ENCODE results near the gene CREB3L1. TPM values are rescaled to one million over a fixed set of nuclear protein-coding genes. Genes with fewer than 3 reads are reported as not detected.

Gene CREB3L1
- total RNA-seq, 1 donor from 2014 or later, result 40.9 TPM

DNA sequence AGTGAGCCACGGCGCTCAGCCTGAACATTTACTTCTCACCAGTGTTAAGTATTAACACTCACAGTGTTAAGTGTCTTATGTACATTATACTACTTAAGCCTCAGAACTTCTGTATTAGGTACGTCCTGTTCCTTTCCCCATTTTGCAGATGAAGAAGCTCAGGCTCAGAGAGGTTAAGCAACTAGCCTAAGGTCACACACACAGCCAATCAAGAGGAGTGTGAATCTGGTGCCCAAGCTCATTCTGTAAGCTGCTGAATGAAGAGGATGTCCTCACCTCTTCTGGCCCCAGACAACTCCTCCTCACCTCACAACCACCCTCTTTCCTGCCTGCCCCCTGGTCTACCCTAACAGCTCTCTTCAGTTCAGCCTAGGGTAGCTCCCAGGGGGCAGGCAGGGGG is 29.9 kb downstream of the CREB3L1 start:
- H3K36me3 ChIP-seq, result peaks cover 3% of the 10 kb centered on the region
- intact Hi-C loops (cut with micrococcal nuclease), result no loop called here
- TF ChIP-seq, protein P1, sequence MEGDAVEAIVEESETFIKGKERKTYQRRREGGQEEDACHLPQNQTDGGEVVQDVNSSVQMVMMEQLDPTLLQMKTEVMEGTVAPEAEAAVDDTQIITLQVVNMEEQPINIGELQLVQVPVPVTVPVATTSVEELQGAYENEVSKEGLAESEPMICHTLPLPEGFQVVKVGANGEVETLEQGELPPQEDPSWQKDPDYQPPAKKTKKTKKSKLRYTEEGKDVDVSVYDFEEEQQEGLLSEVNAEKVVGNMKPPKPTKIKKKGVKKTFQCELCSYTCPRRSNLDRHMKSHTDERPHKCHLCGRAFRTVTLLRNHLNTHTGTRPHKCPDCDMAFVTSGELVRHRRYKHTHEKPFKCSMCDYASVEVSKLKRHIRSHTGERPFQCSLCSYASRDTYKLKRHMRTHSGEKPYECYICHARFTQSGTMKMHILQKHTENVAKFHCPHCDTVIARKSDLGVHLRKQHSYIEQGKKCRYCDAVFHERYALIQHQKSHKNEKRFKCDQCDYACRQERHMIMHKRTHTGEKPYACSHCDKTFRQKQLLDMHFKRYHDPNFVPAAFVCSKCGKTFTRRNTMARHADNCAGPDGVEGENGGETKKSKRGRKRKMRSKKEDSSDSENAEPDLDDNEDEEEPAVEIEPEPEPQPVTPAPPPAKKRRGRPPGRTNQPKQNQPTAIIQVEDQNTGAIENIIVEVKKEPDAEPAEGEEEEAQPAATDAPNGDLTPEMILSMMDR (IDR thresholded peaks at IDR 0.05; ENCODE audit: borderline replicate concordance), result no peak

DNA sequence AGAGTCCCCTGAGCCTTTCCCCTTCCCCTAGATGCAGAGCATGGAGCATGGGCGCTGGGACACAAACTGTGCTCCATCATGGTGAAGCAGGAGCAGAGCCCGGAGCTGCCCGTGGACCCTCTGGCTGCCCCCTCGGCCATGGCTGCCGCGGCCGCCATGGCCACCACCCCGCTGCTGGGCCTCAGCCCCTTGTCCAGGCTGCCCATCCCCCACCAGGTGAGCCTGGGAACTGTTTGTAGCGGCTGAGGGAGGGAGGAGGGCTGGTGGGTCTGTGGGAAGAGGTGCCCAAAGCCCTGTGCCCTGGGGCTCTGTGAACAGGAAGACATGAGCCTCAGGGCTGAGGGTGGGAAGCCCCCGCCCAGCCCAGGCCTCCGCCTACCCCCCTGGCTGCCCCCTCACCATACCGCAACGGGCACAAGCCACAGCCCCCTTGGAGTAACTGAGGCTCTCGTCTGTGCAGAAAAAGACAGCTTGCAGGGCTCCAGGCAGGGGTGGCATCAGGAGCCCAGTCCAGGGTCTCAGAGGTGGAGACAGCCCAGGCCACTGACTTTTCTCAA is 30.4 kb downstream of the CREB3L1 start:
- TF ChIP-seq, protein P1 (IDR thresholded peaks at IDR 0.05; ENCODE audit: borderline replicate concordance), result no peak
- no peak overlapping the region for H3K4me3 ChIP-seq
- H3K4me1 ChIP-seq, result peaks cover 4% of the 10 kb centered on the region
- intact Hi-C loops (cut with micrococcal nuclease), result no loop called here
- no peaks in the 10 kb centered on the region for H3K9me3 ChIP-seq (replicated peaks)
- peaks cover 1% of the 10 kb centered on the region for H3K36me3 ChIP-seq
- H3K27me3 ChIP-seq (ENCODE audit: low read depth), result no peaks in the 10 kb centered on the region
- no peak for DNase-seq
- H3K27ac ChIP-seq (replicated peaks), result no peak overlapping the region

More for the DNA sequence above, 29.9 kb downstream of the CREB3L1 start:
- DNase-seq, result no peak
- Histone ChIP-seq H3K27ac (replicated peaks) (no peak overlapping the region), H3K4me3 (no peak overlapping the region), H3K27me3 (ENCODE audit: low read depth) (no peaks in the 10 kb centered on the region), H3K9me3 (replicated peaks) (no peaks in the 10 kb centered on the region), H3K4me1 (peaks cover 4% of the 10 kb centered on the region)

DNA sequence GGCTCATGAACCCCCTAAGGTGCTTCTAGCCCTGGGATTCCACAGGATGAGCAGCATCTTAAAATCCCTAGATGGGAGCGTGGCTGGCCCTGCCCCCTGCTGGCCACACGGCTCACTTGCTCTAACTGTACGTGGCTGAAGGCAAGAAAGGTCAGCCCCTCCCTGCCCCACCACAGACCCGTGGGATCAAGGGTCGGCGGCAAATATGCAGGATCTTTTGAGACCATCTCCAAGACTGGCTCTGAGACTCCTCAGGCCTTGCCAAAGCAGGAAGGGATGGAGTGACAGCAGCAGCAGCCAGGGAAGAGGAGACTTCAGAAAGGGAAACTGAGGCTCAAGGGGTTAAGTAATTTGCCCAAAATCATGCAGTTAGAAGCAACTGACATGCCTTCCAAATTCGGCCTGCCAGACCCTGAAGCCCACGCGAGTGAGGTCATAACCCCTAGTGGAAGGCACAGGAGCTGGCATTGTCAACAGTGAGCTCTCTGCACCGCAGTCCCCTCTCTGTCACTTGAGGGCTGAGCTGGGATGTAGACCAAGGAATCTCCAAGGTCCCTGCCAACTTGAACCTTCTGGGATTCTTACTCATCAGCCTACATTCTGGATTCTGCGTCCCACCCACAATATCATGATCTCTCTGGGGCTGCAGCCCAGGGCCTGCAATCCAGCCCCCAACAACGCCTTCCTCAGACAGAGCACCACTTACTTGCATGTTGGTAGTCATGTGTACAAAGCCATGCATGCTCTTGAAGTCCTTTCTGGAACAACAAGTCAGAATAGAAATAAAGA is 31.4 kb downstream of the CREB3L1 start:
- no peak overlapping the region for H3K4me3 ChIP-seq

DNA sequence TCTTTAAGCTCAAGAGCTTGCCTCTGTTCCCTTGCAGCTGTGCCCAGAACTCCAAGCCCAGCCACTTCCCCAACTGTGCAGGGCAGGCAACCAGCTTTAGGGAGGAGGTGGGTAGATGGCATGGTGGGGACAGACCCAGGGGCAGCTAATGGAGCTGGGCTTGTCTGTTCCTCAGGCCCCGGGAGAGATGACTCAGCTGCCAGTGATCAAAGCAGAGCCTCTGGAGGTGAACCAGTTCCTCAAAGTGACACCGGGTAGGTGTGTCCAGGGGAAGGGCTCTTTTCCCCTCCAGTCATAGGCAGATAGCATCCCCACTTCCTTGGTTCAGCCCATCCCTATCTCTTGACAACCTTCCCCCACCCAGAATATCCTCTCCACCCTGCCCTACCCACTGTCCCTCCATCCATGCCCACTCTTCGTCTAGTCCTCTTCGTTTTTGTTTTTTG is 32.4 kb downstream of the CREB3L1 start:
- Histone ChIP-seq H3K27ac (replicated peaks) (no peak overlapping the region), H3K36me3 (no peaks in the 10 kb centered on the region), H3K4me1 (peaks cover 5% of the 10 kb centered on the region), H3K4me3 (no peak overlapping the region), H3K27me3 (ENCODE audit: low read depth) (no peaks in the 10 kb centered on the region), H3K9me3 (replicated peaks) (no peaks in the 10 kb centered on the region)
- intact Hi-C loops (cut with micrococcal nuclease), result no loop called here
- TF ChIP-seq, protein P1 (IDR thresholded peaks at IDR 0.05; ENCODE audit: borderline replicate concordance), result no peak
- no peak for DNase-seq

More for the DNA sequence above, 31.4 kb downstream of the CREB3L1 start:
- no peaks in the 10 kb centered on the region for H3K36me3 ChIP-seq
- intact Hi-C loops (cut with micrococcal nuclease), result no loop called here
- H3K4me1 ChIP-seq, result peaks cover 4% of the 10 kb centered on the region
- TF ChIP-seq, protein P1 (IDR thresholded peaks at IDR 0.05; ENCODE audit: borderline replicate concordance), result peak; percentile 91
- no peaks in the 10 kb centered on the region for H3K27me3 ChIP-seq (ENCODE audit: low read depth)
- H3K27ac ChIP-seq (replicated peaks), result no peak overlapping the region
- peak; percentile 81 for DNase-seq
- H3K9me3 ChIP-seq (replicated peaks), result no peaks in the 10 kb centered on the region

DNA sequence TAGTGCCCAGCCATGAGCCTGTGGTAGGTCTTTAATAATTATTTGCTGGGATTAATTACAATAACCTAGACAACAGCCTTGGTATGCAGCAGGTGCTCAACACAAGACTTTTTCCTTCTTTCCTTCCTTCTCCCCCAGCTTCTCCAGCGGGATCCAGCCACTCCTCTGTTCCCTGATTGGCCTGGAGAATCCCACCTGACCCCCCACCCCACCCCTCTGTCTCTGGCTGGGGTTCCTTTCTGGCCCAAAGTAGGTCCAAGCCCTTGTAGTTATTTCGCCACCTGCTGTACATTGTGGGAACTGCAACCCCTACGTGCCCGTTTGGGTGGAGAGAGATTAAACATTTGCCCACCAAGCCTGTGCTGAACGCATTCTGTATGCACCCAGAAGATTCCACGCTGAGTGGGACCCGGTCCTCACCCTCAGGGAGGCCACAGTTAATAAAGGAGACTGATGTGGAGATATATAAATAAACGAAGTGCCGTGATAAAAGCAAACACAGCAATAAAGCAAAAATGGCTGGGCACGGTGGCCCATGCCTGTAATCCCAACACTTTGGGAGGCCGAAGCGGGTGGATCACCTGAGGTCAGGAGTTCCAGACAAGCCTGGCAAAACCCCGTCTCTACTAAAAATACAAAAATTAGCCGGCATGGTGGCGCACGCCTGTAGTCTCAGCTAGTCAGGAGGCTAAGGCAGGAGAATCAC is 37.7 kb downstream of the CREB3L1 start:
- TF ChIP-seq, protein P1 (IDR thresholded peaks at IDR 0.05; ENCODE audit: borderline replicate concordance), result peak; percentile 85
- Histone ChIP-seq H3K4me3 (no peak overlapping the region), H3K4me1 (peaks cover 42% of the 10 kb centered on the region), H3K27me3 (ENCODE audit: low read depth) (no peaks in the 10 kb centered on the region), H3K9me3 (replicated peaks) (no peaks in the 10 kb centered on the region), H3K27ac (replicated peaks) (peak overlapping the region; percentile 79), H3K36me3 (peaks cover 40% of the 10 kb centered on the region)
- intact Hi-C loops (cut with micrococcal nuclease), result no loop called here
- DNase-seq, result peak; percentile 60

Data from left ventricle myocardium inferior (tissue), 1 donor.